Activated naive CD8-positive, alpha-beta T cell (primary cell): ENCODE results near the gene NFU1.
"Not testable (repeated sequence)": the region's sequence is repeated elsewhere in the genome, so short reads cannot be mapped to it uniquely, and the experiment has no call there.

Experiments
- H3K27ac Mint-ChIP-seq: one replicate; pipeline ENCODE4 v1.8.0; 2021; ENCODE audit warnings: mixed read lengths
- H3K27me3 Mint-ChIP-seq: one replicate; pipeline ENCODE4 v1.8.0; 2021; ENCODE audit warnings: mixed read lengths
- H3K36me3 Mint-ChIP-seq: one replicate; pipeline ENCODE4 v1.8.0; 2021; ENCODE audit warnings: mixed read lengths
- H3K4me1 Mint-ChIP-seq: one replicate; pipeline ENCODE4 v1.8.0; 2021; ENCODE audit warnings: low read depth, mixed read lengths
- H3K4me3 Mint-ChIP-seq: one replicate; pipeline ENCODE4 v1.8.0; 2021; ENCODE audit warnings: mild to moderate bottlenecking, mixed read lengths
- H3K9me3 Mint-ChIP-seq: one replicate; pipeline ENCODE4 v1.8.0; 2021; ENCODE audit warnings: low read depth, mixed read lengths

The NFU1 gene

GRCh38 chr2:69461404-69461803, 24.2 kb upstream of the NFU1 start:
- Mint-ChIP-seq H3K27me3 (no peaks in the 10 kb centered on the region), H3K4me1 (peaks cover 13% of the 10 kb centered on the region), H3K36me3 (peaks cover 15% of the 10 kb centered on the region), H3K4me3 (no peak overlapping the region), H3K9me3 (no peaks in the 10 kb centered on the region), H3K27ac (no peak overlapping the region)

- H3K4me1 Mint-ChIP-seq: peaks cover 13% of the 10 kb centered on the region
- no peaks in the 10 kb centered on the region for H3K9me3 Mint-ChIP-seq
- peaks cover 9% of the 10 kb centered on the region for H3K36me3 Mint-ChIP-seq
- H3K27me3 Mint-ChIP-seq: no peaks in the 10 kb centered on the region
- H3K4me3 Mint-ChIP-seq: no peak overlapping the region
- peak overlapping the region; percentile 64 for H3K27ac Mint-ChIP-seq
These were observed 22.7 kb upstream of the NFU1 start for GRCh38 chr2:69459936-69460335.

- Mint-ChIP-seq H3K4me3 (no peak overlapping the region), H3K27me3 (no peaks in the 10 kb centered on the region), H3K36me3 (peaks cover 9% of the 10 kb centered on the region), H3K27ac (peak overlapping the region; percentile 41), H3K9me3 (no peaks in the 10 kb centered on the region), H3K4me1 (peaks cover 27% of the 10 kb centered on the region)
These were observed 19.8 kb upstream of the NFU1 start for GRCh38 chr2:69456950-69457445.

GRCh38 chr2:69456154-69456553, 18.9 kb upstream of the NFU1 start:
- H3K27ac Mint-ChIP-seq: no peak overlapping the region
- H3K4me3 Mint-ChIP-seq: no peak overlapping the region
- H3K27me3 Mint-ChIP-seq: no peaks in the 10 kb centered on the region
- peaks cover 5% of the 10 kb centered on the region for H3K36me3 Mint-ChIP-seq
- peaks cover 25% of the 10 kb centered on the region for H3K4me1 Mint-ChIP-seq
- no peaks in the 10 kb centered on the region for H3K9me3 Mint-ChIP-seq

GRCh38 chr2:69454976-69455375, 17.7 kb upstream of the NFU1 start:
- no peaks in the 10 kb centered on the region for H3K27me3 Mint-ChIP-seq
- H3K36me3 Mint-ChIP-seq: peaks cover 4% of the 10 kb centered on the region
- peaks cover 22% of the 10 kb centered on the region for H3K4me1 Mint-ChIP-seq
- no peaks in the 10 kb centered on the region for H3K9me3 Mint-ChIP-seq
- H3K4me3 Mint-ChIP-seq: no peak overlapping the region
- H3K27ac Mint-ChIP-seq: no peak overlapping the region

GRCh38 chr2:69453475-69454129, 16.4 kb upstream of the NFU1 start:
- H3K27ac Mint-ChIP-seq: peak overlapping the region; percentile 12
- no peak overlapping the region for H3K4me3 Mint-ChIP-seq
- peaks cover 20% of the 10 kb centered on the region for H3K4me1 Mint-ChIP-seq
- peaks cover 4% of the 10 kb centered on the region for H3K36me3 Mint-ChIP-seq
- H3K27me3 Mint-ChIP-seq: no peaks in the 10 kb centered on the region
- H3K9me3 Mint-ChIP-seq: no peaks in the 10 kb centered on the region

GRCh38 chr2:69452687-69453086, 15.5 kb upstream of the NFU1 start:
- H3K27ac Mint-ChIP-seq: no peak overlapping the region
- no peaks in the 10 kb centered on the region for H3K9me3 Mint-ChIP-seq
- peaks cover 20% of the 10 kb centered on the region for H3K4me1 Mint-ChIP-seq
- H3K36me3 Mint-ChIP-seq: peaks cover 6% of the 10 kb centered on the region
- no peak overlapping the region for H3K4me3 Mint-ChIP-seq
- H3K27me3 Mint-ChIP-seq: no peaks in the 10 kb centered on the region

- peaks cover 6% of the 10 kb centered on the region for H3K36me3 Mint-ChIP-seq
- no peak overlapping the region for H3K4me3 Mint-ChIP-seq
- H3K27me3 Mint-ChIP-seq: no peaks in the 10 kb centered on the region
- no peaks in the 10 kb centered on the region for H3K9me3 Mint-ChIP-seq
- H3K27ac Mint-ChIP-seq: no peak overlapping the region
- peaks cover 14% of the 10 kb centered on the region for H3K4me1 Mint-ChIP-seq
These were observed 13.6 kb upstream of the NFU1 start for GRCh38 chr2:69450735-69451416.

GRCh38 chr2:69449906-69450305, 12.7 kb upstream of the NFU1 start:
- no peaks in the 10 kb centered on the region for H3K9me3 Mint-ChIP-seq
- H3K4me3 Mint-ChIP-seq: no peak overlapping the region
- H3K4me1 Mint-ChIP-seq: peaks cover 14% of the 10 kb centered on the region
- no peak overlapping the region for H3K27ac Mint-ChIP-seq
- peaks cover 6% of the 10 kb centered on the region for H3K36me3 Mint-ChIP-seq
- H3K27me3 Mint-ChIP-seq: no peaks in the 10 kb centered on the region

GRCh38 chr2:69443673-69444072, 6.4 kb upstream of the NFU1 start:
- H3K4me3 Mint-ChIP-seq, H3K9me3 Mint-ChIP-seq, H3K4me1 Mint-ChIP-seq, H3K27ac Mint-ChIP-seq, H3K27me3 Mint-ChIP-seq, H3K36me3 Mint-ChIP-seq: not testable (repeated sequence)

GRCh38 chr2:69439499-69439898, 2.3 kb upstream of the NFU1 start:
- not testable (repeated sequence) for H3K9me3 Mint-ChIP-seq, H3K27me3 Mint-ChIP-seq, H3K36me3 Mint-ChIP-seq, H3K4me3 Mint-ChIP-seq
- H3K4me1 Mint-ChIP-seq: peaks cover 31% of the 10 kb centered on the region
- peak overlapping the region; percentile 79 for H3K27ac Mint-ChIP-seq

GRCh38 chr2:69438580-69438979, 1.3 kb upstream of the NFU1 start:
- Mint-ChIP-seq H3K4me3 (peak overlapping the region; percentile 56), H3K27ac (no peak overlapping the region)

GRCh38 chr2:69437751-69438154, 518 bp upstream of the NFU1 start:
- Mint-ChIP-seq H3K4me3 (peak overlapping the region; percentile 95), H3K27me3 (no peaks in the 10 kb centered on the region), H3K36me3 (peaks cover 5% of the 10 kb centered on the region), H3K27ac (peak overlapping the region; percentile 97), H3K4me1 (peaks cover 36% of the 10 kb centered on the region), H3K9me3 (no peaks in the 10 kb centered on the region)

More at GRCh38 chr2:69438580-69438979, 1.3 kb upstream of the NFU1 start:
- Mint-ChIP-seq H3K4me1 (peaks cover 36% of the 10 kb centered on the region), H3K27me3 (no peaks in the 10 kb centered on the region), H3K36me3 (peaks cover 5% of the 10 kb centered on the region), H3K9me3 (no peaks in the 10 kb centered on the region)

GRCh38 chr2:69436596-69436937, 668 bp downstream of the NFU1 start:
- peaks cover 40% of the 10 kb centered on the region for H3K4me1 Mint-ChIP-seq
- H3K36me3 Mint-ChIP-seq: peaks cover 5% of the 10 kb centered on the region

GRCh38 chr2:69434753-69435152, 2.5 kb downstream of the NFU1 start:
- peak overlapping the region; percentile 57 for H3K4me3 Mint-ChIP-seq

More at GRCh38 chr2:69436596-69436937, 668 bp downstream of the NFU1 start:
- Mint-ChIP-seq H3K4me3 (peak overlapping the region; percentile 95), H3K27me3 (no peaks in the 10 kb centered on the region), H3K9me3 (no peaks in the 10 kb centered on the region), H3K27ac (peak overlapping the region; percentile 97)

More at GRCh38 chr2:69434753-69435152, 2.5 kb downstream of the NFU1 start:
- H3K36me3 Mint-ChIP-seq: peaks cover 5% of the 10 kb centered on the region
- peak overlapping the region; percentile 66 for H3K27ac Mint-ChIP-seq
- no peaks in the 10 kb centered on the region for H3K9me3 Mint-ChIP-seq
- H3K4me1 Mint-ChIP-seq: peaks cover 43% of the 10 kb centered on the region
- H3K27me3 Mint-ChIP-seq: no peaks in the 10 kb centered on the region
